Astrocyte of the cerebellum (primary cell): ENCODE measurements around the gene TNK1.

ENCODE experiments used
- DNase-seq: peaks from one replicate; pipeline ENCODE4 v3.0.0-alpha.2; 2011; ENCODE audit warnings: low read depth
- H3K4me3 ChIP-seq: 2 replicates; pipeline ENCODE4 v1.5.1; 2011; ENCODE audit warnings: mild to moderate bottlenecking, low read depth, low read length, moderate library complexity
- in situ Hi-C: cut with HindIII; loops from 2 replicates; pipeline ENCODE4 v1.10.0; 2017; ENCODE audit warnings: low sequenced_read_pairs
- TF ChIP-seq, protein P1 (sequence below): IDR thresholded peaks from 2 replicates; pipeline ENCODE4 v1.5.1; 2012; ENCODE audit warnings: low read length, low read depth, moderate library complexity, mild to moderate bottlenecking; ENCODE audit errors: missing control alignments

Gene TNK1

GRCh38 chr17:7351665-7352502 lies 29.0 kb upstream of the TNK1 start, which contains the start of gene KCTD11:
TSS of gene KCTD11 (plus strand) at chr17:7352162.
- peak; percentile 58 for DNase-seq
- TF ChIP-seq, protein P1, sequence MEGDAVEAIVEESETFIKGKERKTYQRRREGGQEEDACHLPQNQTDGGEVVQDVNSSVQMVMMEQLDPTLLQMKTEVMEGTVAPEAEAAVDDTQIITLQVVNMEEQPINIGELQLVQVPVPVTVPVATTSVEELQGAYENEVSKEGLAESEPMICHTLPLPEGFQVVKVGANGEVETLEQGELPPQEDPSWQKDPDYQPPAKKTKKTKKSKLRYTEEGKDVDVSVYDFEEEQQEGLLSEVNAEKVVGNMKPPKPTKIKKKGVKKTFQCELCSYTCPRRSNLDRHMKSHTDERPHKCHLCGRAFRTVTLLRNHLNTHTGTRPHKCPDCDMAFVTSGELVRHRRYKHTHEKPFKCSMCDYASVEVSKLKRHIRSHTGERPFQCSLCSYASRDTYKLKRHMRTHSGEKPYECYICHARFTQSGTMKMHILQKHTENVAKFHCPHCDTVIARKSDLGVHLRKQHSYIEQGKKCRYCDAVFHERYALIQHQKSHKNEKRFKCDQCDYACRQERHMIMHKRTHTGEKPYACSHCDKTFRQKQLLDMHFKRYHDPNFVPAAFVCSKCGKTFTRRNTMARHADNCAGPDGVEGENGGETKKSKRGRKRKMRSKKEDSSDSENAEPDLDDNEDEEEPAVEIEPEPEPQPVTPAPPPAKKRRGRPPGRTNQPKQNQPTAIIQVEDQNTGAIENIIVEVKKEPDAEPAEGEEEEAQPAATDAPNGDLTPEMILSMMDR, result peak; percentile 72
- H3K4me3 ChIP-seq, result peak within 1 kb of the TSS; percentile 87
- in situ Hi-C loops, result no loop called here

- TF ChIP-seq, protein P1, result no peak
- in situ Hi-C loops, result no loop called here
- H3K4me3 ChIP-seq, result peak overlapping the region; percentile 87
- DNase-seq, result no peak
These were observed 28.4 kb upstream of the TNK1 start for GRCh38 chr17:7352503-7352889.

GRCh38 chr17:7352910-7353635 lies 27.8 kb upstream of the TNK1 start:
- in situ Hi-C loops, result no loop called here
- DNase-seq, result no peak
- TF ChIP-seq, protein P1, result no peak
- peak overlapping the region; percentile 87 for H3K4me3 ChIP-seq

DNA sequence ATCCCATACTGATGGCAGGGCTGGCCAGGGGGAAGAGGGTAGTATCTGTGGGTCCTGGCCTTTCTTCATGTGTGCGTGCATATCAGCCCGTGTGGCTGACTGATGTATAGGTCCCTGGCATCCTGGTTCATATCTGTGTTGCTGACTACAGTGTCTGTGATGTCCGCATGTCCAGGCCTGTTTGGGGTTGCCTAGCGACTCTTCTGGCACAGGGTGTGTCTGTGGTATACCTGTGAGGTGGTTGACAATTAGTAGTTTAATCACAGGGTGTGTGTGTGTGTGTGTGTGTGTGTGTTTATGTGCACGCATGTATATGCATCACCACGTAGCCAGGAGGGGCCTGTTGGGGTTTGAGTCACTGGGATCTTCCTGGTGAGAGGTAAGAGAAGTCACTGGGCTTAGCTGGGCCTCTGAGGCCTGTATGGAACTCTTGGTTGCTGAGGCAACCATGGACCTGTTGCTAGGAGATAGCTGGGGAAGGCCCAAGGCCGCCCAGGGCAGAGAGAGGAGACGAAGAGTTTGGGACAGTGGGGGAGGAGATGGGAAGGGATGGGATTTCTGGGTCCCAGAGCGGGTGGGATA lies 26.5 kb upstream of the TNK1 start:
- TF ChIP-seq, protein P1, result no peak
- H3K4me3 ChIP-seq, result no peak overlapping the region
- in situ Hi-C loops, result no loop called here
- DNase-seq, result no peak

DNA sequence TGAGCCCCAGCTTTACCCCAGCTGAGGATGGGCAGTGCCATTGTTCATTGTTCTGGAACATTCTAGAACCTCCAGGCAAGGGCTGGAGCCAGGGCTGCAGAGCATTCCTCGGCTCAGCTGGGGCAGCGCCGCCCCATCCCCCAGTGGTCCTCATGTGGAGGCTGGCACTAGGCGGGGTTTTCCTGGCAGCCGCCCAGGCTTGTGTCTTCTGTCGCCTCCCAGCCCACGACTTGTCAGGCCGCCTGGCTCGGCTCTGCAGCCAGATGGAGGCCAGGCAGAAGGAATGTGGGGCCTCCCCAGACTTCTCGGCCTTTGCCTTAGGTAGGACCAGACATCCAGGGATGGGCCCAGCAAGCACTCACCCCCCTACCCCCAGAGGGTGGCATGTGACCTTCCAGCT lies 25.8 kb upstream of the TNK1 start, which contains the start of gene TMEM95:
Gene TMEM95 (plus strand): TSS at position 104 of the 400 bp plus-strand sequence. CDS start 49 bp downstream, at position 153.
- DNase-seq, result no peak
- in situ Hi-C loops, result no loop called here
- TF ChIP-seq, protein P1, result no peak
- no peak within 1 kb of the TSS for H3K4me3 ChIP-seq

GRCh38 chr17:7355573-7355972 lies 25.3 kb upstream of the TNK1 start:
- in situ Hi-C loops, result no loop called here
- H3K4me3 ChIP-seq, result no peak overlapping the region
- DNase-seq, result no peak
- TF ChIP-seq, protein P1, result no peak
